Liver (tissue), 9 donors: ENCODE results near the gene CLDN20. TPM values are rescaled to one million over a fixed set of nuclear protein-coding genes. Genes with fewer than 3 reads are reported as not detected.
"Not testable (repeated sequence)": the region's sequence is repeated elsewhere in the genome, so short reads cannot be mapped to it uniquely, and the experiment has no call there.

ENCODE experiments used
- DNase-seq: peaks from one replicate; pipeline ENCODE4 v3.0.0-alpha.2; 2017; ENCODE audit warnings: low spot score
- H3K27ac ChIP-seq, 2 donors: one replicate each; pipeline ENCODE4 v1.7.0; 2013; ENCODE audit warnings: inconsistent platforms in 2 of 2, low read length in 2 of 2, control low read depth in 1 of 2, low read depth in 1 of 2, mild to moderate bottlenecking in 1 of 2
- H3K27me3 ChIP-seq, 4 donors: one replicate each; pipeline versions ENCODE4 v1.6.1 to v1.7.0; 2013; ENCODE audit warnings: low read length in 3 of 4, inconsistent platforms in 1 of 4, mild to moderate bottlenecking in 1 of 4, moderate library complexity in 1 of 4; ENCODE audit not compliant: control insufficient read depth in 4 of 4, insufficient read depth in 4 of 4
- H3K36me3 ChIP-seq, 4 donors: one replicate each; pipeline versions ENCODE4 v1.6.1 to v1.7.0; 2013; ENCODE audit warnings: low read length in 3 of 4, mild to moderate bottlenecking in 3 of 4, low read depth in 1 of 4, moderate library complexity in 1 of 4; ENCODE audit not compliant: control insufficient read depth in 4 of 4, insufficient read depth in 3 of 4
- H3K4me1 ChIP-seq, 4 donors: one replicate each; pipeline versions ENCODE4 v1.6.1 to v1.7.0; 2013; ENCODE audit warnings: low read length in 3 of 4, mild to moderate bottlenecking in 3 of 4, moderate library complexity in 1 of 4; ENCODE audit not compliant: control insufficient read depth in 4 of 4, insufficient read depth in 4 of 4
- H3K4me3 ChIP-seq, 3 donors: one replicate each; pipeline versions ENCODE4 v1.6.1 to v1.7.0; 2013; ENCODE audit warnings: low read length in 3 of 3, control low read depth in 1 of 3, low read depth in 1 of 3, mild to moderate bottlenecking in 1 of 3
- H3K9ac ChIP-seq, 2 donors: one replicate each; pipeline ENCODE4 v1.7.0; 2013; ENCODE audit warnings: low read length in 2 of 2, mild to moderate bottlenecking in 2 of 2, moderate library complexity in 2 of 2, control low read depth in 1 of 2, low read depth in 1 of 2
- H3K9me3 ChIP-seq, 4 donors: one replicate each; pipeline versions ENCODE4 v1.6.1 to v1.7.0; 2013; ENCODE audit warnings: low read length in 3 of 4; ENCODE audit not compliant: control insufficient read depth in 4 of 4
- CTCF ChIP-seq: fragments of 150-350 bp; IDR thresholded peaks from 2 replicates; pipeline ENCODE4 v1.5.1; 2017; ENCODE audit warnings: improper control_type of control experiment, low read depth, low read length; ENCODE audit not compliant: missing input control
- EGR1 ChIP-seq, 2 donors: IDR thresholded peaks; 2 replicates each; pipeline ENCODE4 v1.6.1; 2016 to 2018; ENCODE audit warnings: antibody characterized with exemption in 2 of 2, low read depth in 2 of 2
- FOXA1 ChIP-seq: IDR thresholded peaks from 2 replicates; pipeline ENCODE4 v1.6.1; 2016; ENCODE audit warnings: antibody characterized with exemption
- FOXA2 ChIP-seq: IDR thresholded peaks from 2 replicates; pipeline ENCODE4 v1.6.1; 2016; ENCODE audit warnings: antibody characterized with exemption
- GABPA ChIP-seq, 2 donors: IDR thresholded peaks in 1 of 2; conservative IDR thresholded peaks in 1 of 2; 2 replicates each; pipeline ENCODE4 v1.6.1; 2016; ENCODE audit warnings: antibody characterized with exemption in 2 of 2, mild to moderate bottlenecking in 1 of 2, moderate library complexity in 1 of 2
- HNF4G ChIP-seq: IDR thresholded peaks from 2 replicates; pipeline ENCODE4 v1.6.1; 2016; ENCODE audit warnings: antibody characterized with exemption
- JUND ChIP-seq, 2 donors: IDR thresholded peaks; 2 replicates each; pipeline ENCODE4 v1.6.1; 2016; ENCODE audit warnings: antibody characterized with exemption in 2 of 2
- MAX ChIP-seq: IDR thresholded peaks from 2 replicates; pipeline ENCODE4 v1.6.1; 2016; ENCODE audit warnings: antibody characterized with exemption
- NR2F2 ChIP-seq: IDR thresholded peaks from 2 replicates; pipeline ENCODE4 v1.6.1; 2016; ENCODE audit warnings: antibody characterized with exemption
- RAD21 ChIP-seq, 2 donors: IDR thresholded peaks; 2 replicates each; pipeline ENCODE4 v1.6.1; 2016; ENCODE audit warnings: antibody characterized with exemption in 2 of 2, mild to moderate bottlenecking in 2 of 2
- RXRA ChIP-seq, 2 donors: IDR thresholded peaks; 2 replicates each; pipeline ENCODE4 v1.6.1; 2017 to 2018; ENCODE audit warnings: antibody characterized with exemption in 2 of 2, mild to moderate bottlenecking in 1 of 2
- SP1 ChIP-seq: IDR thresholded peaks from 2 replicates; pipeline ENCODE4 v1.6.1; 2018; ENCODE audit warnings: antibody characterized with exemption, mild to moderate bottlenecking
- TAF1 ChIP-seq: conservative IDR thresholded peaks from 2 replicates; pipeline ENCODE4 v1.6.1; 2016; ENCODE audit warnings: antibody characterized with exemption, mild to moderate bottlenecking
- YY1 ChIP-seq: IDR thresholded peaks from 2 replicates; pipeline ENCODE4 v1.6.1; 2016; ENCODE audit warnings: antibody characterized with exemption, mild to moderate bottlenecking
- WGBS: extraction: QIAGEN DNeasy Blood & Tissue Kit; methylation state at CpG from one replicate; pipeline ENCODE4 v1.1.7; 2013; 5-methylcytosine and 5-hydroxymethylcytosine counted together
- polyA plus RNA-seq, 2 donors: library from polyadenylated mRNA; stranded (reverse) in 1 of 2; unstranded in 1 of 2; fragments of 200-250 nt in 1 of 2; fragments of >200 nt in 1 of 2; fragmentation: Nextera tagmentation in 1 of 2; extraction: Ambion mirVana in 1 of 2; gene quantifications; one replicate each; pipeline versions ENCODE4 v1.2.1 to v1.2.3, GENCODE V29; 2013 to 2015
- total RNA-seq, 2 donors: library from RNA; depleted of rRNA; stranded (reverse); fragments of >200 nt; gene quantifications; one replicate each; pipeline ENCODE4 v1.2.3, GENCODE V29; 2014
- TF ChIP-seq, protein P1 (sequence below): IDR thresholded peaks from 2 replicates; pipeline ENCODE4 v1.6.1; 2016; ENCODE audit warnings: antibody characterized with exemption, mild to moderate bottlenecking
- TF ChIP-seq, protein P2 (sequence below): IDR thresholded peaks from 2 replicates; pipeline ENCODE4 v1.6.1; 2016; ENCODE audit warnings: antibody characterized with exemption
- donor health status: healthy.
- donor health status: healthy.
- donor health status: healthy.
- donor health status: healthy.
- donor health status: healthy.

The CLDN20 gene
- total and polyA plus RNA-seq, 4 donors, result 0.26 TPM; not detected in 3

GRCh38 chr6:155268088-155268867, 4.5 kb downstream of the CLDN20 start:
- H3K4me3 ChIP-seq, DNase-seq, H3K9me3 ChIP-seq, H3K27me3 ChIP-seq, H3K4me1 ChIP-seq, H3K9ac ChIP-seq, H3K27ac ChIP-seq: not testable (repeated sequence)
- WGBS, result 89% methylated on average over 3 of the region's 5 CpGs
- TF ChIP-seq RAD21 (IDR thresholded peaks at IDR 0.05), result peak in 1 of 2 donors; percentile 13
- peaks cover 5 to 13% (median 7%) of the 10 kb centered on the region in 4 donors for H3K36me3 ChIP-seq

GRCh38 chr6:155269765-155270164, 6.0 kb downstream of the CLDN20 start:
- no peak for TF ChIP-seq FOXA1
- no peak for TF ChIP-seq SP1
- no peak for TF ChIP-seq FOXA2
- TF ChIP-seq EGR1 (IDR thresholded peaks at IDR 0.05; ENCODE audit: low read depth in 2 of 2), result no peak
- no peak for TF ChIP-seq CTCF
- no peak for TF ChIP-seq MAX
- no peak for TF ChIP-seq NR2F2
- no peak for TF ChIP-seq TAF1
- peaks cover 2 to 15% (median 6%) of the 10 kb centered on the region in 4 donors for H3K36me3 ChIP-seq
- DNase-seq, result no peak
- H3K4me1 ChIP-seq, result peaks cover 0 to 1% (median 0%) of the 10 kb centered on the region in 4 donors
- WGBS, result 81% methylated on average over 3 of the region's 3 CpGs
- H3K9me3 ChIP-seq, result no peaks in the 10 kb centered on the region
- H3K27ac ChIP-seq, result no peak overlapping the region
- H3K27me3 ChIP-seq, result no peaks in the 10 kb centered on the region
- H3K9ac ChIP-seq, result no peak overlapping the region
- H3K4me3 ChIP-seq, result no peak overlapping the region

GRCh38 chr6:155270561-155271091, 6.8 kb downstream of the CLDN20 start:
- H3K9ac ChIP-seq, result no peak overlapping the region
- no peaks in the 10 kb centered on the region for H3K9me3 ChIP-seq
- no peak overlapping the region for H3K27ac ChIP-seq
- peaks cover 4 to 13% (median 6%) of the 10 kb centered on the region in 4 donors for H3K36me3 ChIP-seq
- peaks cover 0 to 1% (median 0%) of the 10 kb centered on the region in 4 donors for H3K4me1 ChIP-seq
- DNase-seq, result no peak
- H3K4me3 ChIP-seq, result no peak overlapping the region
- H3K27me3 ChIP-seq, result no peaks in the 10 kb centered on the region
- 90% methylated on average over 7 of the region's 7 CpGs for WGBS
- TF ChIP-seq TAF1 (no peak), HNF4G (no peak), GABPA (IDR thresholded peaks at IDR 0.05 in 1 of 2, conservative IDR thresholded peaks at IDR 0.05 in 1 of 2) (no peak), RAD21 (IDR thresholded peaks at IDR 0.05) (no peak), EGR1 (IDR thresholded peaks at IDR 0.05; ENCODE audit: low read depth in 2 of 2) (no peak), FOXA1 (no peak), RXRA (IDR thresholded peaks at IDR 0.05) (no peak), FOXA2 (no peak), SP1 (no peak), YY1 (no peak), JUND (IDR thresholded peaks at IDR 0.05) (no peak), CTCF (no peak), NR2F2 (no peak), MAX (no peak)
- TF ChIP-seq, protein P1, sequence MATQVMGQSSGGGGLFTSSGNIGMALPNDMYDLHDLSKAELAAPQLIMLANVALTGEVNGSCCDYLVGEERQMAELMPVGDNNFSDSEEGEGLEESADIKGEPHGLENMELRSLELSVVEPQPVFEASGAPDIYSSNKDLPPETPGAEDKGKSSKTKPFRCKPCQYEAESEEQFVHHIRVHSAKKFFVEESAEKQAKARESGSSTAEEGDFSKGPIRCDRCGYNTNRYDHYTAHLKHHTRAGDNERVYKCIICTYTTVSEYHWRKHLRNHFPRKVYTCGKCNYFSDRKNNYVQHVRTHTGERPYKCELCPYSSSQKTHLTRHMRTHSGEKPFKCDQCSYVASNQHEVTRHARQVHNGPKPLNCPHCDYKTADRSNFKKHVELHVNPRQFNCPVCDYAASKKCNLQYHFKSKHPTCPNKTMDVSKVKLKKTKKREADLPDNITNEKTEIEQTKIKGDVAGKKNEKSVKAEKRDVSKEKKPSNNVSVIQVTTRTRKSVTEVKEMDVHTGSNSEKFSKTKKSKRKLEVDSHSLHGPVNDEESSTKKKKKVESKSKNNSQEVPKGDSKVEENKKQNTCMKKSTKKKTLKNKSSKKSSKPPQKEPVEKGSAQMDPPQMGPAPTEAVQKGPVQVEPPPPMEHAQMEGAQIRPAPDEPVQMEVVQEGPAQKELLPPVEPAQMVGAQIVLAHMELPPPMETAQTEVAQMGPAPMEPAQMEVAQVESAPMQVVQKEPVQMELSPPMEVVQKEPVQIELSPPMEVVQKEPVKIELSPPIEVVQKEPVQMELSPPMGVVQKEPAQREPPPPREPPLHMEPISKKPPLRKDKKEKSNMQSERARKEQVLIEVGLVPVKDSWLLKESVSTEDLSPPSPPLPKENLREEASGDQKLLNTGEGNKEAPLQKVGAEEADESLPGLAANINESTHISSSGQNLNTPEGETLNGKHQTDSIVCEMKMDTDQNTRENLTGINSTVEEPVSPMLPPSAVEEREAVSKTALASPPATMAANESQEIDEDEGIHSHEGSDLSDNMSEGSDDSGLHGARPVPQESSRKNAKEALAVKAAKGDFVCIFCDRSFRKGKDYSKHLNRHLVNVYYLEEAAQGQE, result no peak
- TF ChIP-seq, protein P2, sequence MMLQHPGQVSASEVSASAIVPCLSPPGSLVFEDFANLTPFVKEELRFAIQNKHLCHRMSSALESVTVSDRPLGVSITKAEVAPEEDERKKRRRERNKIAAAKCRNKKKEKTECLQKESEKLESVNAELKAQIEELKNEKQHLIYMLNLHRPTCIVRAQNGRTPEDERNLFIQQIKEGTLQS, result no peak
